Transverse colon (tissue), 3 donors: ENCODE measurements around the gene MGAT5B.

Experiments
- CTCF ChIP-seq, 5 experiments: fragments of 200-600 bp in 3 of 5; fragments of 450-650 bp in 2 of 5; sonication (generic) in 3 of 5; IDR thresholded peaks; 1 replicate in 2 of 5; 2 replicates in 3 of 5; pipeline ENCODE4 v1.5.1; 2016 to 2017; ENCODE audit warnings: antibody characterized with exemption in 5 of 5, inconsistent platforms in 3 of 5, mild to moderate bottlenecking in 2 of 5, moderate library complexity in 1 of 5
- POLR2A ChIP-seq: fragments of 450-650 bp; IDR thresholded peaks from one replicate; pipeline ENCODE4 v1.6.1; 2016; ENCODE audit warnings: antibody characterized with exemption, mild to moderate bottlenecking, moderate library complexity

DNA sequence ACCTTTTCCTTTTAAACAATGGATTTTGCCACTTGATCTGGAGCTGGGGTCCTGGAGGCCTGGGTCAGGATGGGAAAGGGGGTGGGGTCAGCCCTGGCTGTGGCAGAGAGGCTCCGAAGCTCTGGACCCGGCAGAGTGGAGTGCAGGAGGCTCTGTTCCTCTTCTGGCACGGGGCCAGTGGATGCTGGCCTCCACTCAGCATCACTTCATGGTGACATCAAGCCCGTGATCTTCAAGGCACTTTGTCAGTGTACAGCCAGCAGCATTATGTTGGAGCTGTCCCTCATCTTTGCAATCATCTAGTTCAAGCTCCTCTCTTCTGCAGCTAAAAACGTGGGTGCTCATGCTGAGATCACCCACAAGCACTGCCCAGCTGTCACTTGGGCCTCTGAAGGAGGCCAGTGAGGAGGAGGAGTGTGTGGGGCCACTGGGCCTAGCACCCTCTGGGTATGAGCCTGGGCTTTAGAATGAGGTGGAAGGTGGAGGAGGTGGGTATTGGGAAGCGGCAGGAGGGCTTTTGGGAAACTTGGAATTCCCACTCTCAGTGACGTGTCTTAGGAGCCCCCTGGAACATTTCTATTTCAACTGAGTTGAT lies 45.9 kb upstream of the MGAT5B start:
- no peak for TF ChIP-seq CTCF (IDR thresholded peaks at IDR 0.05)
- TF ChIP-seq POLR2A: no peak
